Measurements from ENCODE around the gene XRCC6. TPM values are rescaled to one million over a fixed set of nuclear protein-coding genes. Genes with fewer than 3 reads are reported as not detected.

The XRCC6 gene
- total and polyA plus RNA-seq, 2 of the 13 experiments (the other 11 are each of a cell fraction or from before 2014, with no cell fraction given) = 124 to 625 TPM

GRCh38 chr22:41647771-41648170 lies 26.7 kb downstream of the XRCC6 start:
- Histone ChIP-seq H3K36me3 (replicated peaks in 1 of 2; ENCODE audit: control insufficient read depth in 1 of 2, insufficient read depth in 2 of 2, low read length in 2 of 2) (peaks cover 18 to 69% of the 10 kb centered on the region in 2 experiments), H3K27me3 (ENCODE audit: control insufficient read depth in 1 of 2, insufficient read depth in 2 of 2, low read length in 2 of 2) (no peaks in the 10 kb centered on the region; a peak in 1 of 5 replicates), H4K20me1 (ENCODE audit: insufficient read depth, low read length) (peaks cover 3% of the 10 kb centered on the region; the same call in 1 of the 2 replicates), H3K27ac (ENCODE audit: extremely low read length, insufficient read depth, low read length) (no peak overlapping the region), H3K9me3 (ENCODE audit: low read length) (no peaks in the 10 kb centered on the region), H3K4me2 (ENCODE audit: low read depth, low read length) (no peak overlapping the region), H2AFZ (ENCODE audit: low read length) (no peak overlapping the region), H3K79me2 (ENCODE audit: insufficient read depth, low read length) (peaks cover 3% of the 10 kb centered on the region), H3K9ac (ENCODE audit: insufficient read depth, low read depth, low read length) (no peak overlapping the region), H3K4me3 (replicated peaks in 1 of 3; ENCODE audit: insufficient read depth in 1 of 3, low read depth in 2 of 3, low read length in 3 of 3) (no peak overlapping the region), H3K4me1 (ENCODE audit: insufficient read depth, low read length) (peaks cover 12% of the 10 kb centered on the region)
- WGBS (ENCODE audit: low lambda C conversion rate) = 93% methylated on average over 3 of the region's 3 CpGs
- TF ChIP-seq HNRNPK (IDR thresholded peaks at IDR 0.05; ENCODE audit: low read depth, low read length, poor library complexity, severe bottlenecking) (peak; percentile 96), PCBP1 (IDR thresholded peaks at IDR 0.05; ENCODE audit: borderline replicate concordance, low read depth, low read length) (0 out of 2 replicates have a peak, but pooled peaks have one; percentile 60), NKX3-1 (CRISPR knock-in tag; IDR thresholded peaks at IDR 0.05) (no peak), PTBP1 (IDR thresholded peaks at IDR 0.05; ENCODE audit: low read depth, low read length, poor library complexity, severe bottlenecking) (no peak)
- in situ Hi-C loops (cut with HindIII; ENCODE audit: extremely low pct_ligation_motif_present, low pct_unique_long_range_greater_than_20kb) (no loop called here), intact Hi-C loops (cut with micrococcal nuclease; ENCODE audit: unreplicated experiment) (no loop called here)
- POLR2A ChIA-PET = interaction anchor here (2.6 kb wide), 1 partner anchor 26 kb away, joined by 8 read pairs; the partner anchor contains the start of genes DESI1 and XRCC6
- DNase-seq (ENCODE audit: low spot score) (no peak), ATAC-seq (no peak), FAIRE-seq (no peak)
- no TSS peak for BruUV-seq (replicated peaks)
- CTCF ChIA-PET (ENCODE audit: low intra/inter-chr PET ratio, low total read pairs) = no interaction called here

- Histone ChIP-seq H3K27ac (ENCODE audit: extremely low read length, insufficient read depth, low read length) (no peak overlapping the region), H3K27me3 (ENCODE audit: control insufficient read depth in 1 of 2, insufficient read depth in 2 of 2, low read length in 2 of 2) (no peaks in the 10 kb centered on the region; a peak in 1 of 5 replicates), H2AFZ (ENCODE audit: low read length) (no peak overlapping the region), H3K36me3 (replicated peaks in 1 of 2; ENCODE audit: control insufficient read depth in 1 of 2, insufficient read depth in 2 of 2, low read length in 2 of 2) (peaks cover 18 to 69% of the 10 kb centered on the region in 2 experiments), H3K9me3 (ENCODE audit: low read length) (no peaks in the 10 kb centered on the region), H3K4me1 (ENCODE audit: insufficient read depth, low read length) (peaks cover 19% of the 10 kb centered on the region), H3K79me2 (ENCODE audit: insufficient read depth, low read length) (peaks cover 3% of the 10 kb centered on the region), H3K4me3 (replicated peaks in 1 of 3; ENCODE audit: insufficient read depth in 1 of 3, low read depth in 2 of 3, low read length in 3 of 3) (no peak overlapping the region), H3K4me2 (ENCODE audit: low read depth, low read length) (no peak overlapping the region), H4K20me1 (ENCODE audit: insufficient read depth, low read length) (peaks cover 3% of the 10 kb centered on the region; the same call in 1 of the 2 replicates), H3K9ac (ENCODE audit: insufficient read depth, low read depth, low read length) (no peak overlapping the region)
- intact Hi-C loops (cut with micrococcal nuclease; ENCODE audit: unreplicated experiment) (no loop called here), in situ Hi-C loops (cut with HindIII; ENCODE audit: extremely low pct_ligation_motif_present, low pct_unique_long_range_greater_than_20kb) (no loop called here)
- FAIRE-seq = no peak
- ChIA-PET POLR2A (interaction anchor here (2.6 kb wide), 1 partner anchor 27 kb away, joined by 8 read pairs; the partner anchor contains the start of genes DESI1 and XRCC6), CTCF (ENCODE audit: low intra/inter-chr PET ratio, low total read pairs) (no interaction called here)
- BruUV-seq (replicated peaks) = no TSS peak
- no peak for ATAC-seq
- DNase-seq (ENCODE audit: low spot score) = no peak
- WGBS (ENCODE audit: low lambda C conversion rate) = 96% methylated on average over 1 of the region's 1 CpG
- TF ChIP-seq ZBTB1 (CRISPR knock-in tag; IDR thresholded peaks at IDR 0.05; ENCODE audit: borderline replicate concordance) (no peak), ZNF12 (CRISPR knock-in tag; IDR thresholded peaks at IDR 0.05) (no peak), ZBTB49 (CRISPR knock-in tag; IDR thresholded peaks at IDR 0.05; ENCODE audit: borderline replicate concordance) (no peak), ZNF607 (CRISPR knock-in tag; IDR thresholded peaks at IDR 0.05; ENCODE audit: borderline replicate concordance) (no peak), GATAD1 (CRISPR knock-in tag; IDR thresholded peaks at IDR 0.05) (no peak), IKZF4 (CRISPR knock-in tag; IDR thresholded peaks at IDR 0.05; ENCODE audit: borderline replicate concordance, low read depth, not compliant biosample characterization) (no peak), USF2 (IDR thresholded peaks at IDR 0.05; ENCODE audit: low read depth, low read length) (no peak), USF2 (CRISPR knock-in tag; IDR thresholded peaks at IDR 0.05; ENCODE audit: borderline replicate concordance) (no peak), IKZF1 (IDR thresholded peaks at IDR 0.05) (no peak), ZNF572 (CRISPR knock-in tag; IDR thresholded peaks at IDR 0.05) (no peak)
Measured at GRCh38 chr22:41648432-41648831, 27.3 kb downstream of the XRCC6 start.
